Tibial nerve (tissue), 4 donors: ENCODE data around the gene GAK. TPM values are rescaled to one million over a fixed set of nuclear protein-coding genes. Genes with fewer than 3 reads are reported as not detected.

Experiments used
- DNase-seq, 2 donors: peaks; one replicate each; pipeline ENCODE4 v3.0.0-alpha.2; 2019; ENCODE audit warnings: low spot score in 2 of 2
- H3K27ac ChIP-seq, 4 donors: fragments of 200-600 bp; sonication (generic) in 3 of 4; one replicate each; pipeline ENCODE4 v1.5.1; 2017 to 2019; ENCODE audit warnings: mild to moderate bottlenecking in 1 of 4
- H3K27me3 ChIP-seq, 2 donors: fragments of 200-600 bp; sonication (generic) in 1 of 2; one replicate each; pipeline versions ENCODE4 v1.5.1 to v1.6.0; 2017 to 2019
- H3K36me3 ChIP-seq, 3 donors: fragments of 200-600 bp; sonication (generic); one replicate each; pipeline ENCODE4 v1.5.1; 2018 to 2019
- H3K4me1 ChIP-seq, 4 donors: fragments of 200-600 bp; sonication (generic) in 3 of 4; one replicate each; pipeline ENCODE4 v1.5.1; 2017 to 2019
- H3K4me3 ChIP-seq, 4 donors: fragments of 200-600 bp; sonication (generic) in 3 of 4; one replicate each; pipeline ENCODE4 v1.5.1; 2017 to 2019; ENCODE audit warnings: mild to moderate bottlenecking in 1 of 4, moderate library complexity in 1 of 4
- H3K9me3 ChIP-seq, 4 donors: fragments of 200-600 bp; sonication (generic) in 3 of 4; one replicate each; pipeline ENCODE4 v1.5.1; 2017 to 2019
- CTCF ChIP-seq, 5 experiments: fragments of 200-600 bp in 3 of 5; fragments of 450-650 bp in 2 of 5; sonication (generic) in 3 of 5; IDR thresholded peaks; one replicate each; pipeline ENCODE4 v1.5.1; 2016 to 2019; ENCODE audit warnings: antibody characterized with exemption in 5 of 5, mild to moderate bottlenecking in 3 of 5, moderate library complexity in 2 of 5
- EP300 ChIP-seq, 2 donors: sonication (generic); formaldehyde crosslinking; IDR thresholded peaks; one replicate each; pipeline ENCODE4 v1.6.1; 2017; ENCODE audit warnings: antibody characterized with exemption in 2 of 2, mild to moderate bottlenecking in 1 of 2
- POLR2A ChIP-seq, 2 donors: fragments of 450-650 bp; IDR thresholded peaks; one replicate each; pipeline ENCODE4 v1.6.1; 2017; ENCODE audit warnings: antibody characterized with exemption in 2 of 2, mild to moderate bottlenecking in 2 of 2, moderate library complexity in 2 of 2
- WGBS, 2 donors: methylation state at CpG; one replicate each; pipeline ENCODE4 v1.1.5; 2018; 5-methylcytosine and 5-hydroxymethylcytosine counted together
- total RNA-seq, 4 donors: library from RNA; depleted of rRNA; stranded (reverse); fragments of >200 nt; gene quantifications; one replicate each; pipeline ENCODE4 v1.1.0, GENCODE V29; 2016

The GAK gene
- total RNA-seq, 4 donors from 2014 or later: 92.3 to 177 (median 127) TPM

- Histone ChIP-seq H3K9me3 (no peaks in the 10 kb centered on the region), H3K27ac (no peak overlapping the region), H3K4me3 (no peak overlapping the region), H3K4me1 (peaks cover 0 to 24% (median 3%) of the 10 kb centered on the region in 4 donors), H3K36me3 (peaks cover 0 to 54% (median 10%) of the 10 kb centered on the region in 3 donors), H3K27me3 (no peaks in the 10 kb centered on the region)
- DNase-seq: no peak
- TF ChIP-seq POLR2A (IDR thresholded peaks at IDR 0.05) (no peak), CTCF (IDR thresholded peaks at IDR 0.05) (no peak), EP300 (IDR thresholded peaks at IDR 0.05) (no peak)
- WGBS, 2 donors: 93 to 95% methylated on average over 26 of the region's 26 CpGs
These were observed 23.0 kb downstream of the GAK start for GRCh38 chr4:909131-909571.

GRCh38 chr4:907691-908425 is 24.3 kb downstream of the GAK start:
- Histone ChIP-seq H3K4me3 (no peak overlapping the region), H3K36me3 (peaks cover 0 to 67% (median 10%) of the 10 kb centered on the region in 3 donors), H3K27me3 (no peaks in the 10 kb centered on the region), H3K4me1 (peaks cover 0 to 15% (median 3%) of the 10 kb centered on the region in 4 donors), H3K9me3 (no peaks in the 10 kb centered on the region), H3K27ac (no peak overlapping the region)
- no peak for DNase-seq
- 78 to 84% methylated on average over 34 to 35 of the region's 35 CpGs for WGBS, 2 donors
- TF ChIP-seq CTCF (IDR thresholded peaks at IDR 0.05) (no peak), EP300 (IDR thresholded peaks at IDR 0.05) (no peak), POLR2A (IDR thresholded peaks at IDR 0.05) (no peak)

GRCh38 chr4:907103-907400 is 25.1 kb downstream of the GAK start:
- peaks cover 0 to 67% (median 10%) of the 10 kb centered on the region in 3 donors for H3K36me3 ChIP-seq
- no peak for DNase-seq
- H3K9me3 ChIP-seq: no peaks in the 10 kb centered on the region
- no peak overlapping the region for H3K4me3 ChIP-seq
- H3K27me3 ChIP-seq: no peaks in the 10 kb centered on the region
- H3K27ac ChIP-seq: no peak overlapping the region
- WGBS, 2 donors: 80 to 100% methylated on average over 1 to 3 of the region's 7 CpGs
- H3K4me1 ChIP-seq: peaks cover 0 to 7% (median 0%) of the 10 kb centered on the region in 4 donors
- TF ChIP-seq EP300 (IDR thresholded peaks at IDR 0.05) (no peak), POLR2A (IDR thresholded peaks at IDR 0.05) (no peak), CTCF (IDR thresholded peaks at IDR 0.05) (no peak)

GRCh38 chr4:906339-907102 is 25.6 kb downstream of the GAK start:
- H3K9me3 ChIP-seq: no peaks in the 10 kb centered on the region
- WGBS, 2 donors: 93 to 95% methylated on average over 17 to 19 of the region's 20 CpGs
- H3K27me3 ChIP-seq: no peaks in the 10 kb centered on the region
- DNase-seq: no peak
- H3K4me3 ChIP-seq: no peak overlapping the region
- peaks cover 0 to 2% (median 0%) of the 10 kb centered on the region in 4 donors for H3K4me1 ChIP-seq
- H3K27ac ChIP-seq: no peak overlapping the region
- H3K36me3 ChIP-seq: peaks cover 0 to 67% (median 9%) of the 10 kb centered on the region in 3 donors
- TF ChIP-seq POLR2A (IDR thresholded peaks at IDR 0.05) (no peak), EP300 (IDR thresholded peaks at IDR 0.05) (no peak), CTCF (IDR thresholded peaks at IDR 0.05) (no peak)
